ENCODE data around the gene YJU2.
"Not testable (repeated sequence)": the region's sequence is repeated elsewhere in the genome, so short reads cannot be mapped to it uniquely, and the experiment has no call there.

YJU2 gene

GRCh38 chr19:4268816-4269430 lies 22.0 kb downstream of the YJU2 start:
- no peak for FAIRE-seq

DNA sequence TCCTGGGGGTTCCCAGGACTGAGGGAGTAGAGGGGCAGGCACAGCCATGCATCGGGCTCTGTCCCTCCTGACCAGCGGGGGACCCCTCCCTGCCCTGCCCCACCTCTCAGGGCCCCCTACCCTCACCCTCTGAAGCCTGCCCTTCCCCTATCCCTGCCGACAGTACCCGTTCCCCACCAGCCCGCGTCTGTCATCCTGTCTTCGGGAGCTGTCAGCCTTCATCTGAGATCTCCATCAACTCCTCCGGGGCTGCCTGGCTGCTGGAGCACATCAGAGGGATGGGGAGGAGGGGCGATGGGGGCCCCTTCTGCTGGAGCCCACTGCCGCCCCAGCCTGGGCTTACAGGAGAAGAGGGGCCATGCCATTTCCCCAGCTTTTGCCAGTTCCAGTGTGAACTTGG lies 26.0 kb downstream of the YJU2 start:
- no peak for FAIRE-seq

GRCh38 chr19:4274321-4274686 lies 27.4 kb downstream of the YJU2 start:
- not testable (repeated sequence) for FAIRE-seq

- FAIRE-seq: no peak
These were observed 30.4 kb downstream of the YJU2 start for GRCh38 chr19:4277191-4277696.

- no peak for FAIRE-seq
These were observed 31.1 kb downstream of the YJU2 start for GRCh38 chr19:4278010-4278409.

GRCh38 chr19:4278419-4279266 lies 31.8 kb downstream of the YJU2 start, which contains the start of gene SHD:
TSS of gene SHD (plus strand) at chr19:4279266. CDS start at chr19:4280064, 798 bp downstream.
- no peak for FAIRE-seq

- FAIRE-seq: no peak
These were observed 32.3 kb downstream of the YJU2 start for GRCh38 chr19:4279267-4279529.

GRCh38 chr19:4279530-4280422 lies 32.9 kb downstream of the YJU2 start:
- FAIRE-seq: no peak

DNA sequence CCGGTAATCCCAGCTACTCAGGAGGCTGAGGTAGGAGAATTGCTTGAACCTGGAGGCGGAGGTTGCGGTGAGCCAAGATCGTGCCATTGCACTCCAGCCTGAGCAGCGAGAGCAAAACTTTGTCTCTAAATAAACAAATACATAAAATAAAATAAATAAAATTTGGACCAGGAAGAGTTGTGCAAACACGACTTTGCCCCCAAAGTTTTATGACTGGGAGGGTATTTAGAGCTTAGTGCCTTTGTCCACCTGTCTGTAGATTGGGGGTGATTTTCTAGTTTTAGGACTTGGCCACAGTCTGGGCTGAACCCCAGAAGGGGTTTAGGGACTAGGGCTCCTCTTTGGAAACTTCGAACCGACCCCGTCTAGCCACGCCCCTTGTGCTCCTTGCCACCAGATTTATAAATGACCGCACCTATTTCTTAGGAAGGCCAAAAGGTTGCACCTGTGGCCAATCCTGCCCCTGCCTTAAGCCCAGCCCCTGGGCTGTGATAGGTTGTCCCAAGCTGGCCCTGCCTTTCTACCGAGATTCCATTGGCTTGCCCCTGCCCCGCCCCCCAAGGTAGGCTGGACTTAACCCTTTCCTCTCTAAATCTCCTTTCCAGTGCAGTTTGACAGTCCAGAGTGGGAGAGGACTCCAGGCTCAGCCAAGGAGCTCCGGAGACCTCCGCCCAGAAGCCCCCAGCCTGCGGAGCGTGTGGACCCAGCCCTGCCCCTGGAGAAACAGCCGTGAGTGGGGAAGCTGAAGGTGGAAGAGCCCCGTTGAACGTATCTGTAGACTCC lies 37.5 kb downstream of the YJU2 start:
- no peak for FAIRE-seq

DNA sequence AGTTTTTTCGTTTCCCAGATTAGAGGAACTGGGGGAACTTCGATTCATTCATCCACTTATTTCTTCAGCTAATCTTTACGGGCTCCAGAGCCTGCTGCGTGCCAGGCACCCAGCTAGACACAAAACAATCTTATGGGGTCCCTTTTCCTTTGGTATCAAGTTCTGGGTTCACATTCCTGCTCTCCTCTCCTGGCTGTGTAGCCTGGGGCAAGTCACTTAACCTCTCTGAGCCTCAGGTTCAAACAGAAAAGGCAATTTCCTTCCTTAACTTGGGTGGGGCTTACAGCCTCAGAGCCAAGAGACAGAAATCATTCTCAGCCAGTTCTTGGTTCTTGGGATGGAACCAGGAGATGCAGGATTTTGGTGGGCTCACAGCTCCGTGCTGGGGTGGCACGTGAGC lies 38.1 kb downstream of the YJU2 start:
- no peak for FAIRE-seq

DNA sequence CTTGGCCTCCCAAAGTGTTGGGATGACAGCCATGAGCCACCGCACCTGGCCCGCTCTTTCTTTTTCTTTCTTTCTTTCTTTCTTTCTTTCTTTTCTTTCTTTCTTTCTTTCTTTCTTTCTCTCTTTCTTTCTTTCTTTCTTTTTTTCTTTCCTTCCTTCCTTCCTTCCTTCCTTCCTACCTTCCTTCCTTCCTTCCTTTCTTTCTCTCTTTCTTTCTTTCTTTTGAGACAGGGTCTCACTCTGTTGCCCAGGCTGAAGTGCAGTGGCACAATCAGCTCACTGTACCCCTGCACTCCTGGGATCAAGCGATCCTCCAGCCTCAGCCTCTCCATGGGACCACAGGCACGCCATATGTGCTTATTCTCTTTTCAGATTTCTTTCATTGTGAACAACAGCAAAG lies 39.3 kb downstream of the YJU2 start:
- FAIRE-seq: not testable (repeated sequence)

DNA sequence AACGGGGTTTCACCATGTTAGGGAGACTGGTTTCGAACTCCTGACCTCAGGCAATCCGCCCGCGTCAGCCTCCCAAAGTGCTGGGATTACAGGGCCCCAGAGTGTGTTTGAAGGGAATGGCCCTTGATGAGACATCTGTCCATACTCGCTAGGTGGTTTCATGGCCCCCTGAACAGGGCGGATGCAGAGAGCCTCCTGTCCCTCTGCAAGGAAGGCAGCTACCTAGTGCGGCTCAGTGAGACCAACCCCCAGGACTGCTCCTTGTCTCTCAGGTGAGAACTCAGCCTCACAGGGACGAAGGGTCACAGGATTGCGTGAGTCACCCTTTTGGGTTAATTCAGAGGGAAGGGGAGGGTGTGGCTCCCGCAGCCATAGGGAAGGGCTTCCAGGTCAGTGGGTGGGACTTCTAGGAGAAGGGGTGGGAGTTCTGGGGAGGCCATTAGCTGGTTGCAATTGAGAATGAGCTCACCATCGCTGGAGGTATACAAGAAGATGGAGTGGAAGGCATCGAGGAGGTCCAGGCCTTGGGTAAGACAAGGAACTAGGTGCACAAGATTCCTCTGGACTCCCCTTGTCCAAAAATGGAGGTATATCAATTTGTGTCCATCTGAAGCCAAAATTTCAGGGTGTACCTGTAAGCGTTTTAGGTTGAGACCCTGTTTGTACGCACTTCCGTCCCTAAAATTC lies 41.4 kb downstream of the YJU2 start:
- FAIRE-seq: no peak

GRCh38 chr19:4291184-4291732 lies 44.4 kb downstream of the YJU2 start:
- no peak for FAIRE-seq

DNA sequence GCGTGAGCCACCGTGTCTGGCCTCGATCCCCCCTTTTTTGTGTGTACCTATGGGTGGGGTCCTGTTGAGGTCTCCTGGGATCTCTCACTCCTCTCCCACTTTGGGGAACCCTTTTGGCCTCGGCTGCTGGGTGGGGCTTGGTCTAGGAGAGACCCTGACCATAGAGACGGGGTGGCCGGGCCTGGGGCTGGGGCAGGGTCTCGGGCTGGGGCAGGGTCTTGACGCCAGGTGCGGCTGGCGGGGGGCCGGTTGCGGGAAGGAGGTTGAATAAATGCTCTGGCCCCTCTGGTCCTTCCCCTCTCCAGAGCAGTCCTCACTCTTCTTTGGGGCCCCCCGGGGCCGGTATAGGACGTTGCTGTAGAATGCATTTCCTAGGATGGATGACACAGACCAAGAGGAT lies 45.6 kb downstream of the YJU2 start:
- FAIRE-seq: no peak

GRCh38 chr19:4294389-4294788 lies 47.5 kb downstream of the YJU2 start:
- no peak for FAIRE-seq

DNA sequence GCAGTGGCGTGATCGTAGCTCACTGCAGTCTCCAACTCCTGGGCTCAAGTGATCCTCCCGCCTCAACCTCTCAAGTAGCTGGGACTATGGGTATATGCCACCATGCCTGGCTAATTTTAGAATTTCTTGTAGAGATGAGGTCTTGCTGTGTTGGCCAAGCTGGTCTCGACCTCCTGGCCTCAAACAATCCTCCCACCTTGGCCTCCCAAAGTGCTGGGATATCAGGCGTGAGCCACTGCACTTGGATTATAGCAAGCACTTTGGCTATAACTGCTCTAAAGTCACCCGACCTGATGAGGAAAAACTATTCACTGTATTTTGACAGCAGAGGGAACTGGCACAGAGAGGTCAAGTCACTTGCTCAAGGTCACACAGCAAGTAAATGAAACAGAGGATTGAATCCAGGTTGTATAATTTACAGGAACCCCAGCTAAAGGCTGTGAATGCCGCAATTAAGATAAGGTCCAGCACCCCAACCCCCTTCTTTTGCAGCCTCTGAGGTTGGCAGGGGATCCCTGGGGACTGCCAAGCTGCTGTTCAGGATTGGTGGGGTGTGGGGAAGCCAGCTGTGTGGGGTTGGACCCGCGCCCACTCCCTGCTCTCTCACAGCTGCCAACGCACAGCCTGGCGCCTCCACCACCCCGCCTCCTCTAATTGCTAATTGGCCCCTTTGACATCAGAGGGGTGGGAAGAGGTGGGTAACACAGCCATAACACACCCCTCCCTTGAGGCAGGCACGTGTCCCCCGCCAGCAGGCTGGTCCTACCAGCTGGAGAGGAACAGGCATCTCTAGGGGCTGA lies 49.3 kb downstream of the YJU2 start:
- no peak for FAIRE-seq

DNA sequence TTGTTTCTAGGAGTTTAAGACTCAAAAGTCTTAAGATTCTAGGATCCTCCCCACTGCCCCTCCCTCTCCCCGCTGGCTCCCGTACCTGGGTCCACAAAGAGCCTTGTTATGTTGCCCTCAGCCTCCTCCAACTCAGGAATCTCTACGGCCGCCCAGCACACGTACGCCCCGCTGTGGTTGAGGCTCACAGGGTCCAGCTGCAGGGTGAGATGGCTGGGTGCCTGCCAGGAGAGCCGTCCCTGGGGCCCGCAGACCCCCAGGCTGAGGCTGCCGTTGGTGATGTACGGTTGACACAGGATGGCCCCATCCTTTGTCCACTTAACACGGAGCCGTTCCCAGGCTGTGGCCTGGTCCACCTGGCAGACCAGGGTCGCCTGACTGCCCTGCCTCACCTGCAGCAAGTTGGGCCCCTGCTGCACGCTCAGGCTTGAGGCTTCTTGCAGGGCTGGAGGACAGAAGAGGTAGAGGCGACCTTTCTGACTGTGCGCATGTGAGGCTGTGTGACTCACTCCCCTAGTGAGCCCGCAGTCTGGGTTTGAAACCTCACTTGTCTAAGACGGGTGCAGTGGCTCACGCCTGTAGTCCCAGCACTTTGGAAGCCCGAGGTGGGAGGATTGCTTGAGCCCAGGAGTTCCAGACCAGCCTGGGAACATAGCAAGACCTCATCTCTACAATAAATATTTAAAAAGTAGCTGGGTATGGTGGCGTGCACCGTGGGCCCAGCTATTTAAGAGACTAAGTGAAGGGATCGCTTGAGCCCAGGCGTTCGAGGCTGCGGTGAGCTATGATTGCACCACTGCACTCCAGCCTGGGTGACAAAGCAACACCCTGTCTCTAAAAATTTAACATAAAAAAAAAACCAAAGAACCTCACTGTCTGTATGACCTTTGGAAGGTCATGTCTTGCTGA lies 51.3 kb downstream of the YJU2 start:
- FAIRE-seq: no peak

- no peak for FAIRE-seq
These were observed 52.1 kb downstream of the YJU2 start for GRCh38 chr19:4298810-4299550.

DNA sequence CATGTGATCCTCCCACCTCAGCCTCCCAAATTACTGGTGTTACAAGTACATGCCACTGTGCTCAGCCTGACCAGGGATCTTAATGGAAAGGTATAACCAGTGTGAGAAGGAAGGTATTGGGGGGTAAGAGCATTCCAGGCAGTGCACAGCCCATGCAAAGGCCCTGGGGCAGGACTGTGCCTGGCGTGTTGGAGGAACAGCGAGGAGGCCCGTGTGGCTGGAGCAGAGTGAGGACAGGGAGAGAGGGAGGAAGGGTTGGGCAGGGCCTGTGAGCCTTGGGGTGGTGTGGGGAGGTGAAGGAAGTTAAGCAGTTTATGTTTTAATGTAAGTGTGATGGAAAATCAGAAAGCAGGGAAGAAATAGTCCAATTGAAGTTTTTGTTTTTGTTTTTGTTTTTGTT lies 53.7 kb downstream of the YJU2 start:
- FAIRE-seq: no peak
